Measurements from ENCODE around the gene RUNX1. TPM values are rescaled to one million over a fixed set of nuclear protein-coding genes. Genes with fewer than 3 reads are reported as not detected.

Gene RUNX1
- total RNA-seq, 1 donor: 40.9 TPM

GRCh38 chr21:34885626-34886239 is 163.4 kb downstream of the RUNX1 start:
- H3K27me3 ChIP-seq (ENCODE audit: insufficient read depth, low read length): no peaks in the 10 kb centered on the region
- DNase-seq (ENCODE audit: insufficient read length, low spot score, missing footprints): peak; percentile 70
- TF ChIP-seq, protein P1, sequence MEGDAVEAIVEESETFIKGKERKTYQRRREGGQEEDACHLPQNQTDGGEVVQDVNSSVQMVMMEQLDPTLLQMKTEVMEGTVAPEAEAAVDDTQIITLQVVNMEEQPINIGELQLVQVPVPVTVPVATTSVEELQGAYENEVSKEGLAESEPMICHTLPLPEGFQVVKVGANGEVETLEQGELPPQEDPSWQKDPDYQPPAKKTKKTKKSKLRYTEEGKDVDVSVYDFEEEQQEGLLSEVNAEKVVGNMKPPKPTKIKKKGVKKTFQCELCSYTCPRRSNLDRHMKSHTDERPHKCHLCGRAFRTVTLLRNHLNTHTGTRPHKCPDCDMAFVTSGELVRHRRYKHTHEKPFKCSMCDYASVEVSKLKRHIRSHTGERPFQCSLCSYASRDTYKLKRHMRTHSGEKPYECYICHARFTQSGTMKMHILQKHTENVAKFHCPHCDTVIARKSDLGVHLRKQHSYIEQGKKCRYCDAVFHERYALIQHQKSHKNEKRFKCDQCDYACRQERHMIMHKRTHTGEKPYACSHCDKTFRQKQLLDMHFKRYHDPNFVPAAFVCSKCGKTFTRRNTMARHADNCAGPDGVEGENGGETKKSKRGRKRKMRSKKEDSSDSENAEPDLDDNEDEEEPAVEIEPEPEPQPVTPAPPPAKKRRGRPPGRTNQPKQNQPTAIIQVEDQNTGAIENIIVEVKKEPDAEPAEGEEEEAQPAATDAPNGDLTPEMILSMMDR (IDR thresholded peaks at IDR 0.05; ENCODE audit: extremely low read depth, low read depth, low read length): no peak
- H3K27ac ChIP-seq (ENCODE audit: low read depth, low read length): peak overlapping the region; percentile 98
- H2AFZ ChIP-seq (ENCODE audit: low read length): no peak overlapping the region
- peaks cover 73% of the 10 kb centered on the region for H3K79me2 ChIP-seq (ENCODE audit: insufficient read depth, low read length)
- H3K36me3 ChIP-seq (ENCODE audit: insufficient read depth, low read length): peaks cover 10% of the 10 kb centered on the region
- no peaks in the 10 kb centered on the region for H3K9me3 ChIP-seq (ENCODE audit: low read depth, low read length)
- H4K20me1 ChIP-seq (ENCODE audit: insufficient read depth, low read length): no peaks in the 10 kb centered on the region
- H3K4me3 ChIP-seq (ENCODE audit: insufficient read depth, low read length): peak overlapping the region; percentile 89
- peak overlapping the region; percentile 83 for H3K4me2 ChIP-seq (ENCODE audit: insufficient read depth, low read length)
- H3K4me1 ChIP-seq (ENCODE audit: insufficient read depth, low read length): peaks cover 28% of the 10 kb centered on the region

GRCh38 chr21:34885125-34885524 is 164.0 kb downstream of the RUNX1 start:
- H3K4me2 ChIP-seq (ENCODE audit: insufficient read depth, low read length): peak overlapping the region; percentile 83
- no peaks in the 10 kb centered on the region for H3K27me3 ChIP-seq (ENCODE audit: insufficient read depth, low read length)
- H2AFZ ChIP-seq (ENCODE audit: low read length): no peak overlapping the region
- H3K36me3 ChIP-seq (ENCODE audit: insufficient read depth, low read length): peaks cover 16% of the 10 kb centered on the region
- H3K9me3 ChIP-seq (ENCODE audit: low read depth, low read length): no peaks in the 10 kb centered on the region
- peak overlapping the region; percentile 98 for H3K27ac ChIP-seq (ENCODE audit: low read depth, low read length)
- peaks cover 34% of the 10 kb centered on the region for H3K4me1 ChIP-seq (ENCODE audit: insufficient read depth, low read length)
- TF ChIP-seq, protein P1 (IDR thresholded peaks at IDR 0.05; ENCODE audit: extremely low read depth, low read depth, low read length): no peak
- H4K20me1 ChIP-seq (ENCODE audit: insufficient read depth, low read length): no peaks in the 10 kb centered on the region
- H3K79me2 ChIP-seq (ENCODE audit: insufficient read depth, low read length): peaks cover 75% of the 10 kb centered on the region
- peak overlapping the region; percentile 89 for H3K4me3 ChIP-seq (ENCODE audit: insufficient read depth, low read length)
- DNase-seq (ENCODE audit: insufficient read length, low spot score, missing footprints): no peak

GRCh38 chr21:34884346-34884929 is 164.7 kb downstream of the RUNX1 start:
- TF ChIP-seq, protein P1 (IDR thresholded peaks at IDR 0.05; ENCODE audit: extremely low read depth, low read depth, low read length): no peak
- Histone ChIP-seq H3K4me1 (ENCODE audit: insufficient read depth, low read length) (peaks cover 41% of the 10 kb centered on the region), H3K4me2 (ENCODE audit: insufficient read depth, low read length) (peak overlapping the region; percentile 83), H3K79me2 (ENCODE audit: insufficient read depth, low read length) (peaks cover 82% of the 10 kb centered on the region), H3K9me3 (ENCODE audit: low read depth, low read length) (no peaks in the 10 kb centered on the region), H3K36me3 (ENCODE audit: insufficient read depth, low read length) (peaks cover 22% of the 10 kb centered on the region), H3K27ac (ENCODE audit: low read depth, low read length) (peak overlapping the region; percentile 98), H3K4me3 (ENCODE audit: insufficient read depth, low read length) (peak overlapping the region; percentile 89), H2AFZ (ENCODE audit: low read length) (no peak overlapping the region), H4K20me1 (ENCODE audit: insufficient read depth, low read length) (no peaks in the 10 kb centered on the region), H3K27me3 (ENCODE audit: insufficient read depth, low read length) (no peaks in the 10 kb centered on the region)
- DNase-seq (ENCODE audit: insufficient read length, low spot score, missing footprints): no peak

DNA sequence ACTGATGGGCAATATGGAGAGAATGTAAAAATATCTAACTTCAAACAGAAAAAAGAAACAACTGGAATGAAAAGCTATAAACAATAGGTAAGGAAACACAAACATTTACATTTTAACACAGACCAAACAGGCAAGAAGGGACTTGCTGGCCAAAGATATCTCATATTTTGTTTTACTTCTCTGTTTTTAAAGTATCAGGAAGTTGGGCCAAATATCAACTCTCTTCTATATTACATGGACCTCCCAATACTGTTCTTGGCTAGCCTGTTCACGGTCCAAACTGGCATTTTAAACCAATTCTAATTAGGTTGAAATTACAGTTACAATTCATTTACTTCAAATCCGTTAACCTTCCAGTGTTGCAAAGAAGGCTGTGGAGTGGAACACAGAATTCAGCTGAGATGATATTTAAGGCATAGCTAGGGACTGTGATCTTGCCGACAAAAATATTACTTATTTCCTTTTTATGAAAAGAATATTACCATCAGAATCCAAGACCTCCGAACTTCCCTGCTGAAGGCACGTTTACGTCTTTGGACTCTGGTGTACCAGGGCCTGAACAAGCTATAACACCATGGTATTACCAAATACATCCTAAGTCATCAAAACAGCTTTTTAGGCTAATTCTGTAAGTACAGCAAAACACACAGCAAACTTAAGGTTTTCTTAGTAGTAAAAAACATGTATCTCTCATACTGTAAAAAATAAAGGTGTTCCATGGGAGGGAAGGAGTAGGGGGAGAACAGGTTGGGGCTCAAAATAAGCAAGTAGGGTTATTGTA is 165.4 kb downstream of the RUNX1 start:
- H3K27ac ChIP-seq (ENCODE audit: low read depth, low read length): peak overlapping the region; percentile 98
- TF ChIP-seq, protein P1 (IDR thresholded peaks at IDR 0.05; ENCODE audit: extremely low read depth, low read depth, low read length): no peak
- no peak for DNase-seq (ENCODE audit: insufficient read length, low spot score, missing footprints)
- H3K4me2 ChIP-seq (ENCODE audit: insufficient read depth, low read length): peak overlapping the region; percentile 83
- H3K27me3 ChIP-seq (ENCODE audit: insufficient read depth, low read length): no peaks in the 10 kb centered on the region
- H4K20me1 ChIP-seq (ENCODE audit: insufficient read depth, low read length): peaks cover under 1% of the 10 kb centered on the region
- peaks cover 48% of the 10 kb centered on the region for H3K4me1 ChIP-seq (ENCODE audit: insufficient read depth, low read length)
- H3K36me3 ChIP-seq (ENCODE audit: insufficient read depth, low read length): peaks cover 30% of the 10 kb centered on the region
- peak overlapping the region; percentile 89 for H3K4me3 ChIP-seq (ENCODE audit: insufficient read depth, low read length)
- H3K79me2 ChIP-seq (ENCODE audit: insufficient read depth, low read length): peaks cover 89% of the 10 kb centered on the region
- no peak overlapping the region for H2AFZ ChIP-seq (ENCODE audit: low read length)
- H3K9me3 ChIP-seq (ENCODE audit: low read depth, low read length): no peaks in the 10 kb centered on the region

Measured in osteoblast (primary cell).